NB4 (cell line): ENCODE results near the gene EXOC1L.

Experiments
- DNase-seq: peaks from one replicate; pipeline ENCODE4 v3.0.0; 2010; ENCODE audit warnings: low read depth
- H3K4me3 ChIP-seq: one replicate; pipeline ENCODE4 v1.5.1; 2011; ENCODE audit warnings: mild to moderate bottlenecking, low read depth, low read length, moderate library complexity
- CTCF ChIP-seq: IDR thresholded peaks from one replicate; pipeline ENCODE4 v1.5.1; 2012; ENCODE audit warnings: low read depth, low read length
- MAX ChIP-seq: IDR thresholded peaks from 2 replicates; pipeline ENCODE4 v1.6.1; 2011; ENCODE audit warnings: low read depth, low read length
- MYC ChIP-seq: IDR thresholded peaks from 2 replicates; pipeline ENCODE4 v1.6.1; 2011; ENCODE audit warnings: low read depth, low read length
- POLR2A ChIP-seq: IDR thresholded peaks from 2 replicates; pipeline ENCODE4 v1.6.1; 2011; ENCODE audit warnings: mild to moderate bottlenecking; ENCODE audit not compliant: insufficient read length; ENCODE audit errors: extremely low read depth

The EXOC1L gene

GRCh38 chr4:55791666-55792065, 27.9 kb upstream of the EXOC1L start:
- DNase-seq, result no peak
- TF ChIP-seq CTCF, result no peak
- H3K4me3 ChIP-seq, result no peak overlapping the region

GRCh38 chr4:55793479-55793878, 26.1 kb upstream of the EXOC1L start:
- DNase-seq, result no peak
- no peak overlapping the region for H3K4me3 ChIP-seq
- TF ChIP-seq MYC (no peak), MAX (no peak), POLR2A (no peak), CTCF (no peak)

GRCh38 chr4:55794053-55794452, 25.5 kb upstream of the EXOC1L start:
- no peak for TF ChIP-seq MAX
- no peak for TF ChIP-seq MYC
- no peak for TF ChIP-seq POLR2A
- TF ChIP-seq CTCF, result no peak
- no peak overlapping the region for H3K4me3 ChIP-seq
- no peak for DNase-seq

- DNase-seq, result no peak
- no peak overlapping the region for H3K4me3 ChIP-seq
- TF ChIP-seq MAX, result no peak
- no peak for TF ChIP-seq MYC
- no peak for TF ChIP-seq POLR2A
- no peak for TF ChIP-seq CTCF
These were observed 24.2 kb upstream of the EXOC1L start for GRCh38 chr4:55795341-55795740.

- DNase-seq, result no peak
- no peak overlapping the region for H3K4me3 ChIP-seq
- no peak for TF ChIP-seq CTCF
These were observed 18.1 kb upstream of the EXOC1L start for GRCh38 chr4:55801498-55801897.

- DNase-seq, result no peak
- TF ChIP-seq CTCF, result no peak
- H3K4me3 ChIP-seq, result no peak overlapping the region
These were observed 12.0 kb upstream of the EXOC1L start for GRCh38 chr4:55807556-55807955.
